ENCODE results near the gene GNB1. TPM values are rescaled to one million over a fixed set of nuclear protein-coding genes. Genes with fewer than 3 reads are reported as not detected.

Gene GNB1
- total and polyA plus RNA-seq, 10 of the 15 experiments (the other 5 are each of a cell fraction or from before 2014, with no cell fraction given), result 23.0 to 392 (median 93.9) TPM

DNA sequence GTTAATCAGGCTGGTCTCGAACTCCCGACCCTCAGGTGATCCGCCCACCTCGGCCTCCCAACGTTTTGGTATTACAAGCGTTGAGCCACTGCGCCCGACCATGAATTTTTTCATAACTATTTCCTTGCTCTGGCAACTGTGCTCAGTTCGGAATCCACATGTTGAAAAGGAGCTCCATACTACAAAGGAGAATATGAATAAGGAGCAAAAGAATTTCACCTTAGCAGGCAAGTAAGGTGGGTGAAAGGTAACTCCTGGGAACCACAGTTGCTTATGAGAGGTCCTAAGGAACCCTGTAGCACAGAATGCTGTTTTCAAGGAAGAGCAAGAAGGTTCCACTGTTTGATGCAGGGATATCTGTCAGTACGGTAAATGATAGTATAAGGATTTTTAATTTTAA, 82.7 kb downstream of the GNB1 start (continued):
- TF ChIP-seq, protein P1, sequence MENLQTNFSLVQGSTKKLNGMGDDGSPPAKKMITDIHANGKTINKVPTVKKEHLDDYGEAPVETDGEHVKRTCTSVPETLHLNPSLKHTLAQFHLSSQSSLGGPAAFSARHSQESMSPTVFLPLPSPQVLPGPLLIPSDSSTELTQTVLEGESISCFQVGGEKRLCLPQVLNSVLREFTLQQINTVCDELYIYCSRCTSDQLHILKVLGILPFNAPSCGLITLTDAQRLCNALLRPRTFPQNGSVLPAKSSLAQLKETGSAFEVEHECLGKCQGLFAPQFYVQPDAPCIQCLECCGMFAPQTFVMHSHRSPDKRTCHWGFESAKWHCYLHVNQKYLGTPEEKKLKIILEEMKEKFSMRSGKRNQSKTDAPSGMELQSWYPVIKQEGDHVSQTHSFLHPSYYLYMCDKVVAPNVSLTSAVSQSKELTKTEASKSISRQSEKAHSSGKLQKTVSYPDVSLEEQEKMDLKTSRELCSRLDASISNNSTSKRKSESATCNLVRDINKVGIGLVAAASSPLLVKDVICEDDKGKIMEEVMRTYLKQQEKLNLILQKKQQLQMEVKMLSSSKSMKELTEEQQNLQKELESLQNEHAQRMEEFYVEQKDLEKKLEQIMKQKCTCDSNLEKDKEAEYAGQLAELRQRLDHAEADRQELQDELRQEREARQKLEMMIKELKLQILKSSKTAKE (IDR thresholded peaks at IDR 0.05; ENCODE audit: low read depth, poor library complexity, severe bottlenecking), result no peak
- TF ChIP-seq FOS (IDR thresholded peaks at IDR 0.05; ENCODE audit: borderline replicate concordance, extremely low read depth, insufficient read length), result no peak
- TF ChIP-seq SRF (IDR thresholded peaks at IDR 0.05; ENCODE audit: low read depth in 2 of 2, low read length in 2 of 2), result no peak
- TF ChIP-seq, protein P2, sequence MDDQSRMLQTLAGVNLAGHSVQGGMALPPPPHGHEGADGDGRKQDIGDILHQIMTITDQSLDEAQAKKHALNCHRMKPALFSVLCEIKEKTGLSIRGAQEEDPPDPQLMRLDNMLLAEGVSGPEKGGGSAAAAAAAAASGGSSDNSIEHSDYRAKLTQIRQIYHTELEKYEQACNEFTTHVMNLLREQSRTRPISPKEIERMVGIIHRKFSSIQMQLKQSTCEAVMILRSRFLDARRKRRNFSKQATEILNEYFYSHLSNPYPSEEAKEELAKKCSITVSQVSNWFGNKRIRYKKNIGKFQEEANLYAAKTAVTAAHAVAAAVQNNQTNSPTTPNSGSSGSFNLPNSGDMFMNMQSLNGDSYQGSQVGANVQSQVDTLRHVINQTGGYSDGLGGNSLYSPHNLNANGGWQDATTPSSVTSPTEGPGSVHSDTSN (IDR thresholded peaks at IDR 0.05; ENCODE audit: insufficient replicate concordance, low read depth, low read length), result no peak

DNA sequence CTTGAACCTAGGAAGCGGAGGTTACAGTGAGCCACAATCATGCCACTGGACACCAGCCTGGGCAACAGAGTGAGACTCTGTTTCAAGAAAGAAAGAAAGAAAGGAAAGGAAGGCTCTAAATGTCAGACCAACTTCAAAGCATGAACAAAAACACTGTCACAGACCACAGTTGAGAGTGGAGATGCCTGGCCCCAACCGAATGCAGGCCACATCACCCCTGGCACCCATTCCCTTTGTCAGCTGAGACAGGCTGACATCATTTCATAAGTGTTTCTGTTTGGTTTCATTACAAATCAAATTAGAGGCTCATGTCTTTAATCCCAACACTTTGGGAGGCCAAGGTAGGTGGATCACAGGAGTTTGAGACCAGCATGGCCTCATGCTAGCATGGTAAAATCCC, 84.0 kb downstream of the GNB1 start:
- peaks cover under 1% of the 10 kb centered on the region; the same call in 1 of the 2 replicates for H4K20me1 ChIP-seq (ENCODE audit: control insufficient read depth, insufficient read depth)
- H3K4me1 ChIP-seq (ENCODE audit: control insufficient read depth, insufficient read depth, low read length), result peaks cover 2% of the 10 kb centered on the region
- CTCF ChIA-PET, result interaction anchor here (0.8 kb wide), 1 partner anchor 99 kb away, joined by 3 read pairs; no protein-coding TSS in a partner anchor
- H3K36me3 ChIP-seq (ENCODE audit: control insufficient read depth in 2 of 2, insufficient read depth in 2 of 2, low read length in 1 of 2), result peaks cover 14 to 24% of the 10 kb centered on the region in 2 experiments; a peak in 3 of 4 replicates
- H3K9ac ChIP-seq (ENCODE audit: control insufficient read depth, insufficient read depth, low read length), result no peak overlapping the region
- intact Hi-C loops (cut with micrococcal nuclease; ENCODE audit: unreplicated experiment), result no loop called here
- POLR2A ChIA-PET, result interaction anchor here (0.6 to 1.8 kb wide), 3 partner anchors 21 to 52 kb away, joined by 3 to 4 read pairs (median 3); no protein-coding TSS in a partner anchor
- H3K4me3 ChIP-seq, result no peak overlapping the region
- no peaks in the 10 kb centered on the region for H3K9me3 ChIP-seq (replicated peaks; ENCODE audit: control insufficient read depth, insufficient read depth, low read length)
- TF ChIP-seq HCFC1 (IDR thresholded peaks at IDR 0.05; ENCODE audit: low read length) (no peak), SP1 (IDR thresholded peaks at IDR 0.05; ENCODE audit: low read depth, low read length) (no peak), ASH2L (IDR thresholded peaks at IDR 0.05; ENCODE audit: borderline replicate concordance, low read depth) (no peak)
- RAD21 ChIA-PET (ENCODE audit: unreplicated experiment), result no interaction called here
- H3K79me2 ChIP-seq (ENCODE audit: control insufficient read depth, insufficient read depth, low read length), result peaks cover 1% of the 10 kb centered on the region
- ATAC-seq (no peak), DNase-seq (ENCODE audit: low read depth, low spot score) (no peak), FAIRE-seq (no peak)
- BruUV-seq (replicated peaks), result no TSS peak
- H3K4me2 ChIP-seq (ENCODE audit: control insufficient read depth, insufficient read depth), result no peak overlapping the region
- 98% methylated on average over 2 of the region's 2 CpGs for WGBS (ENCODE audit: insufficient coverage, insufficient replicate concordance, low lambda C conversion rate, missing lambda C conversion rate)
- in situ Hi-C loops (cut with MboI), result no loop called here
- no peak overlapping the region for H3K27ac ChIP-seq (ENCODE audit: control insufficient read depth, insufficient read depth)
- no peak overlapping the region for H2AFZ ChIP-seq (ENCODE audit: control insufficient read depth, low read depth, low read length)
- SMC1A ChIA-PET (ENCODE audit: uncharacterized antibody, unreplicated experiment), result no interaction called here
- no peaks in the 10 kb centered on the region for H3K27me3 ChIP-seq (replicated peaks in 1 of 2; ENCODE audit: control insufficient read depth in 2 of 2, insufficient read depth in 2 of 2, low read length in 1 of 2)

All from GM12878 (cell line).